RWPE1 (cell line): Measurements from ENCODE around the gene ZBTB7A.

Source experiments
- CTCF ChIA-PET: fragments of 350-600 bp; sonication (Branson Sonifier 250); formaldehyde crosslinking; extraction: SDS; loops from one replicate; lab custom pipeline; 2021; lab: Yijun Ruan, JAX
- POLR2A ChIA-PET: fragments of 400-600 bp; formaldehyde crosslinking; extraction: SDS; loops from one replicate; lab custom pipeline; 2020; ENCODE audit warnings: antibody characterized with exemption; ENCODE audit not compliant: low non-redundant PET; lab: Yijun Ruan, JAX
- DNase-seq: peaks from one replicate; pipeline ENCODE4 v3.0.0; 2012; ENCODE audit warnings: low spot score
- H3K27ac ChIP-seq: fragments of 450-650 bp; 2 replicates; pipeline ENCODE4 v1.5.1; 2017
- TF ChIP-seq, protein P1 (sequence below): fragments of 450-650 bp; conservative IDR thresholded peaks from 2 replicates; pipeline ENCODE4 v1.5.1; 2017; ENCODE audit warnings: low read depth, mild to moderate bottlenecking

The ZBTB7A gene

DNA sequence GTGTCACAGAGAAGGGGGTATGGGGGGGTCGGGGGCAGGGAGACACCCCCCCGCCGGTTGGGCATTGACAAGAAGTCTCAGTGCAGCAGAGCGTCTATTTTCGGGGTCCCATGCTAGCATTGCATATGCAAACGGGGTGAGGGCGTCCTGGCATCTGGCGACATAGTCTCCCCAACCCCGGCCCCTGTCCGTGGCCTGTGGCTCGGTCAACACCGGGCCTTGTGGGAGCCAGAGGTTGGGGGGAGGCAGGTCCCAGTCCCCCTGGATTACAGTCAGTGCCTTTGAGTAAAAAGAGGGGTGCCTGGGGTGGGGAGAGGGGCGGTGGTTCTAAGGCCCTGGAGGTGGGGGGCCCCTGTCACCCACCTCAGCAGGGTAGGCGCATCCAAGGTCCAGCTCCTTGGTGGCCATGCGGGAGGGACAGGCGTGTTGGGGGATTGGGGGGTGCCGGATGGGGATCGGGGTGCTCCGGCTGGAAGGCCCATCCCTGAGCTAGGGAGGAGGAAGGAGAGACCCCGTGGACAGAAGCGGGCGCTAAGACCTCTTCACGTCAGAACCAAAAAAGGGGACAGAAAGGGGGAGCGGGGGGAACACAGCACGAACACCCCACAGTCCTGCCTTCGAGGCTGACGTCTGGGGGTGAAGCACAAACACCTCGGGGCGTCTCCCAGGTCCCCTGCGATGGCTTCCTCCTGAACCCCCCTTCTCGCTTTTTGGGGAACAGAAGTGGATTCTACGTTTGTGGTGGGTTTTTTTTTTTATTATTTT lies 20.9 kb downstream of the ZBTB7A start:
- H3K27ac ChIP-seq: peak overlapping the region; percentile 34
- POLR2A ChIA-PET: no interaction called here
- TF ChIP-seq, protein P1, sequence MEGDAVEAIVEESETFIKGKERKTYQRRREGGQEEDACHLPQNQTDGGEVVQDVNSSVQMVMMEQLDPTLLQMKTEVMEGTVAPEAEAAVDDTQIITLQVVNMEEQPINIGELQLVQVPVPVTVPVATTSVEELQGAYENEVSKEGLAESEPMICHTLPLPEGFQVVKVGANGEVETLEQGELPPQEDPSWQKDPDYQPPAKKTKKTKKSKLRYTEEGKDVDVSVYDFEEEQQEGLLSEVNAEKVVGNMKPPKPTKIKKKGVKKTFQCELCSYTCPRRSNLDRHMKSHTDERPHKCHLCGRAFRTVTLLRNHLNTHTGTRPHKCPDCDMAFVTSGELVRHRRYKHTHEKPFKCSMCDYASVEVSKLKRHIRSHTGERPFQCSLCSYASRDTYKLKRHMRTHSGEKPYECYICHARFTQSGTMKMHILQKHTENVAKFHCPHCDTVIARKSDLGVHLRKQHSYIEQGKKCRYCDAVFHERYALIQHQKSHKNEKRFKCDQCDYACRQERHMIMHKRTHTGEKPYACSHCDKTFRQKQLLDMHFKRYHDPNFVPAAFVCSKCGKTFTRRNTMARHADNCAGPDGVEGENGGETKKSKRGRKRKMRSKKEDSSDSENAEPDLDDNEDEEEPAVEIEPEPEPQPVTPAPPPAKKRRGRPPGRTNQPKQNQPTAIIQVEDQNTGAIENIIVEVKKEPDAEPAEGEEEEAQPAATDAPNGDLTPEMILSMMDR: no peak
- CTCF ChIA-PET: interaction anchor here (0.7 kb wide), 2 partner anchors 48 to 49 kb away, joined by 3 read pairs; no protein-coding TSS in a partner anchor
- no peak for DNase-seq

DNA sequence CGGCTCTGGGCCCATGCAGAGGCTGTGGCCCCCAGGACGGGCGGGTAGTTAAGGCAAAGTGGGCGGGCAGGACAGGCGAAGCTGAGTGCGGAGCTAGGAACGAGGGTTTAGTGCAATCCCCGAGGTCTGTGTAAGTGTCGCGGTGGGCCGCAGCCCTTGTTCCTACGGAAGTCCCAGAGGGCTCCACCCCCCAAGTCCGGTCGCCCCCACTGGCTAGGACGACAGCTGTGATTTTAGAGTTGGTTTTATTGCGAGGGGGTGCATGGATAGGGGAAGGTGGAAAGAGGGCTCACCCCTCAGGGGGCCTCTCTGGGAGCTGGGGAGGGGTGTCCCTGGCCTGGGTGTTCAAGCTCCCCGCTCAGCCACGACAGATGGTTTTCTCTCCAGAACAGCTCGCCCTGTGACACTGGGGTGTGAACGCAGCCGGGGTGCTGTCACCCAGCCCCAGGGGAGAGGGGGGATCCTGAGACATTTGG lies 21.7 kb downstream of the ZBTB7A start:
- no peak for DNase-seq
- ChIA-PET CTCF (interaction anchor here (0.6 to 0.7 kb wide), 2 partner anchors 48 to 1004 kb away, joined by 3 read pairs; no protein-coding TSS in a partner anchor), POLR2A (no interaction called here)
- H3K27ac ChIP-seq: peak overlapping the region; percentile 34
- TF ChIP-seq, protein P1: no peak

DNA sequence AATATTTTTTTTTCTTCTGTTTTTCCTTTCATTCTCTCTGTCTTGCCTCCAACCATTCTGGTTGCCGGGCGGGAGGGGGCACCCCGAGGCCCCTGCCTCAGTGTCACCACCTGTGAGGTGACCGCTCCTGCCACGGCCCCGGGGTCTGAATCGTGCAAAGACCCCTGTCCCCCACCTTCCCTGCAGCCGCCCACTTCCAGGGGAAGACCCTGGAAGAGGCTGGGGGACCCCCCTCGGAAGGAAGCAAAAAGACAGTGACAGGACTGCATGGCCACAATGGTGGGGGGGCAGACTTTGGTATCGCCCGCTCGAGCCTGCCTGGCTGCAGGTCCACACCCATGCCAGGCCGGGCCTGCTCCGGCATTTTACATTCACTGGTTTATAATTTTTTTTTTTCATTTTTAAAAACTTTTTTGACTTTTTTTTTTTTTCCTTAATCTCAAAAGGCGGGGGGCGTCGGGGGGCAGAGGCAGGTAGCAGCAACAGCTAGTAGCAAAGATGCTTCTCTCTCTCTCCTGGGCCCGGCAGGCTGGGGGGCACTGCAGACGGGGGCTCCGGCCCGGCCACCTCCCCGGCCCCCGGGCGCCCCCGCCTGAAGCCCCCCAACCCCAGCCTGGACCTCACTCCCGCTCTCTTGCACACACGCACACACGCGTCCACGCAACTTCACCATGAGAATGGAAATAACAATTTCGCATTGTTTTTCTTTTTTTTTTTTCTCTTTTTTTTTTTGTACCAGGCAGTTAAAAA lies 22.6 kb downstream of the ZBTB7A start:
- TF ChIP-seq, protein P1: no peak
- DNase-seq: no peak
- POLR2A ChIA-PET: no interaction called here
- peak overlapping the region; percentile 9; the same call in 1 of the 2 replicates for H3K27ac ChIP-seq
- CTCF ChIA-PET: interaction anchor here (0.6 kb wide), 1 partner anchor 1004 kb away, joined by 3 read pairs; no protein-coding TSS in a partner anchor

DNA sequence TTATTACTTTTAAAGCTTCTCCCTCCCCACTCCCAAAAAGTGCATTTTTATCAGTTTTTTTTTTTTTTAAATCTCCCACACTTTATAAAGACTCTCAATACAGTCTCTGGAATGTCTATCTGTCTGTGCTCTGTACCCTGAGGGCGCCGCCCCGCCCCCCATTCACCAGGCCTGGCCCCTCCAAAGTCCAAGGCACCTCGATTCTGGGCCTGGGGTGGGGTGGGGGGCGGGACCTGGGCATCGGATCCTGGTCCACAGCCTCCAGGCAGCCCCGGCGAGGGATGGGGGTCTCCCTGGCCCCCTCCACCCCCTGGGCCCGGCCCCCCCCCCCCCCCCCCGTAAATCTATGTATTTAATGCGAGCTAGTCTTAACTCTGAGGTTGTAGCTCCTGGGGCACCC lies 23.3 kb downstream of the ZBTB7A start:
- TF ChIP-seq, protein P1: no peak
- no peak for DNase-seq
- peak overlapping the region; percentile 67 for H3K27ac ChIP-seq
- ChIA-PET CTCF (no interaction called here), POLR2A (interaction anchor here (0.7 kb wide), 1 partner anchor 9 kb away, joined by 5 read pairs; no protein-coding TSS in a partner anchor)

DNA sequence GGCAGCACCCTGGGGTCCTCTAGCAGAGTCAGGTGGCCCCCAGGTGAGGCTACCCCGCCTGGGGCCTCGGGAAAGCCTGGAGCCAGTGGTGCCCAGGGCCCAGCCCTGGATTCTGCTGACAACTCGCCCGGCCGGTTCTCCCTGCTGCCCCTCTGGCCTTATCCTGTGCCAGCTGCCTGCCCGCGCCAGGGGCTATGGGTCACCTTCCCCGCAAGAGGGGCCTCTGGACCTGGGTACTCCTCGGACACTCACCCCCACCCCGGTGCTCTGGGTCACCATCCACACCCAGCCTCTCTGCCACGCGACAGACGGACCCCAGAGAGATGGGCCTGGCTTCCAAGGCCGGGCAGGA lies 24.0 kb downstream of the ZBTB7A start:
- no peak for DNase-seq

More for the DNA sequence above, 24.0 kb downstream of the ZBTB7A start:
- TF ChIP-seq, protein P1: no peak
- H3K27ac ChIP-seq: peak overlapping the region; percentile 67
- ChIA-PET CTCF (no interaction called here), POLR2A (no interaction called here)
